Measurements from ENCODE around the gene FAM120B.
"Not testable (repeated sequence)": the region's sequence is repeated elsewhere in the genome, so short reads cannot be mapped to it uniquely, and the experiment has no call there.

GRCh38 chr6:170399955-170400558, 93.5 kb downstream of the FAM120B start:
- TF ChIP-seq, protein P1, sequence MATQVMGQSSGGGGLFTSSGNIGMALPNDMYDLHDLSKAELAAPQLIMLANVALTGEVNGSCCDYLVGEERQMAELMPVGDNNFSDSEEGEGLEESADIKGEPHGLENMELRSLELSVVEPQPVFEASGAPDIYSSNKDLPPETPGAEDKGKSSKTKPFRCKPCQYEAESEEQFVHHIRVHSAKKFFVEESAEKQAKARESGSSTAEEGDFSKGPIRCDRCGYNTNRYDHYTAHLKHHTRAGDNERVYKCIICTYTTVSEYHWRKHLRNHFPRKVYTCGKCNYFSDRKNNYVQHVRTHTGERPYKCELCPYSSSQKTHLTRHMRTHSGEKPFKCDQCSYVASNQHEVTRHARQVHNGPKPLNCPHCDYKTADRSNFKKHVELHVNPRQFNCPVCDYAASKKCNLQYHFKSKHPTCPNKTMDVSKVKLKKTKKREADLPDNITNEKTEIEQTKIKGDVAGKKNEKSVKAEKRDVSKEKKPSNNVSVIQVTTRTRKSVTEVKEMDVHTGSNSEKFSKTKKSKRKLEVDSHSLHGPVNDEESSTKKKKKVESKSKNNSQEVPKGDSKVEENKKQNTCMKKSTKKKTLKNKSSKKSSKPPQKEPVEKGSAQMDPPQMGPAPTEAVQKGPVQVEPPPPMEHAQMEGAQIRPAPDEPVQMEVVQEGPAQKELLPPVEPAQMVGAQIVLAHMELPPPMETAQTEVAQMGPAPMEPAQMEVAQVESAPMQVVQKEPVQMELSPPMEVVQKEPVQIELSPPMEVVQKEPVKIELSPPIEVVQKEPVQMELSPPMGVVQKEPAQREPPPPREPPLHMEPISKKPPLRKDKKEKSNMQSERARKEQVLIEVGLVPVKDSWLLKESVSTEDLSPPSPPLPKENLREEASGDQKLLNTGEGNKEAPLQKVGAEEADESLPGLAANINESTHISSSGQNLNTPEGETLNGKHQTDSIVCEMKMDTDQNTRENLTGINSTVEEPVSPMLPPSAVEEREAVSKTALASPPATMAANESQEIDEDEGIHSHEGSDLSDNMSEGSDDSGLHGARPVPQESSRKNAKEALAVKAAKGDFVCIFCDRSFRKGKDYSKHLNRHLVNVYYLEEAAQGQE (IDR thresholded peaks at IDR 0.05; ENCODE audit: borderline replicate concordance): not testable (repeated sequence)
- TF ChIP-seq, protein P2, sequence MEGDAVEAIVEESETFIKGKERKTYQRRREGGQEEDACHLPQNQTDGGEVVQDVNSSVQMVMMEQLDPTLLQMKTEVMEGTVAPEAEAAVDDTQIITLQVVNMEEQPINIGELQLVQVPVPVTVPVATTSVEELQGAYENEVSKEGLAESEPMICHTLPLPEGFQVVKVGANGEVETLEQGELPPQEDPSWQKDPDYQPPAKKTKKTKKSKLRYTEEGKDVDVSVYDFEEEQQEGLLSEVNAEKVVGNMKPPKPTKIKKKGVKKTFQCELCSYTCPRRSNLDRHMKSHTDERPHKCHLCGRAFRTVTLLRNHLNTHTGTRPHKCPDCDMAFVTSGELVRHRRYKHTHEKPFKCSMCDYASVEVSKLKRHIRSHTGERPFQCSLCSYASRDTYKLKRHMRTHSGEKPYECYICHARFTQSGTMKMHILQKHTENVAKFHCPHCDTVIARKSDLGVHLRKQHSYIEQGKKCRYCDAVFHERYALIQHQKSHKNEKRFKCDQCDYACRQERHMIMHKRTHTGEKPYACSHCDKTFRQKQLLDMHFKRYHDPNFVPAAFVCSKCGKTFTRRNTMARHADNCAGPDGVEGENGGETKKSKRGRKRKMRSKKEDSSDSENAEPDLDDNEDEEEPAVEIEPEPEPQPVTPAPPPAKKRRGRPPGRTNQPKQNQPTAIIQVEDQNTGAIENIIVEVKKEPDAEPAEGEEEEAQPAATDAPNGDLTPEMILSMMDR (IDR thresholded peaks at IDR 0.05; ENCODE audit: poor library complexity, severe bottlenecking): not testable (repeated sequence)
- not testable (repeated sequence) for TF ChIP-seq TAF1 (IDR thresholded peaks at IDR 0.05; ENCODE audit: low read depth); EP300 (conservative IDR thresholded peaks at IDR 0.05; ENCODE audit: poor library complexity, severe bottlenecking); RAD21 (conservative IDR thresholded peaks at IDR 0.05); EZH2 (IDR thresholded peaks at IDR 0.05; ENCODE audit: borderline replicate concordance, insufficient read depth, low read length, poor library complexity, severe bottlenecking); POLR2AphosphoS5 (IDR thresholded peaks at IDR 0.05); MXI1 (conservative IDR thresholded peaks at IDR 0.05; ENCODE audit: poor library complexity, severe bottlenecking); SMC3 (conservative IDR thresholded peaks at IDR 0.05; ENCODE audit: poor library complexity)
